Measurements from ENCODE around the gene SCAPER. TPM values are rescaled to one million over a fixed set of nuclear protein-coding genes. Genes with fewer than 3 reads are reported as not detected.
A peak's percentile ranks its signal among the peaks of the same experiment; 100 is the strongest.

Gene SCAPER
- total and polyA plus RNA-seq, 10 of the 15 experiments (the other 5 are each of a cell fraction or from before 2014, with no cell fraction given), result 1.0 to 7.7 (median 3.9) TPM

DNA sequence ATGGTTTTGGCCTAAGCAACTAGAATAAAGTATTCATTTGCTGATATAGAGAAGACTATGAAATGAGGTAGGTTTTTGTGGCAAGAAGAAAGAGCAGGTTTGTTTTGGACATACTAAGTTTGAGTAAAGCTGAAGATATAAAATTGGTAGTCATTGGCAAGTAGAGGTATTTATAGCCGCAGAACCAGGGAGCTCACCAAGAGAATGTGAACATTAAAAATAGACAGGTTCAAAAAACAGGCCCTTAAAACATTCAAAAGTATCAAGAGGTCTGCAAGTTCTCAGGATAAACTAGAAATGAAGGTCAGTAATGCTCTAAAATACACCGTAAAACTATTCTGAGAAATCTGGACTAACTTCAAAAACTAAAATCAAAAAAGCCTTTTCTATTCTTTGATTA is 240.7 kb downstream of the SCAPER start:
- Histone ChIP-seq H3K79me2 (ENCODE audit: control insufficient read depth, insufficient read depth, low read length) (no peaks in the 10 kb centered on the region), H3K27ac (ENCODE audit: control insufficient read depth, insufficient read depth) (no peak overlapping the region), H3K9ac (ENCODE audit: control insufficient read depth, insufficient read depth, low read length) (no peak overlapping the region), H3K4me2 (ENCODE audit: control insufficient read depth, insufficient read depth) (no peak overlapping the region), H3K27me3 (replicated peaks in 1 of 2; ENCODE audit: control insufficient read depth in 2 of 2, insufficient read depth in 2 of 2, low read length in 1 of 2) (no peaks in the 10 kb centered on the region), H3K4me3 (no peak overlapping the region), H2AFZ (ENCODE audit: control insufficient read depth, low read depth, low read length) (no peak overlapping the region), H3K36me3 (ENCODE audit: control insufficient read depth in 2 of 2, insufficient read depth in 2 of 2, low read length in 1 of 2) (no peaks in the 10 kb centered on the region), H4K20me1 (ENCODE audit: control insufficient read depth, insufficient read depth) (no peaks in the 10 kb centered on the region), H3K9me3 (replicated peaks; ENCODE audit: control insufficient read depth, insufficient read depth, low read length) (no peaks in the 10 kb centered on the region), H3K4me1 (ENCODE audit: control insufficient read depth, insufficient read depth, low read length) (no peaks in the 10 kb centered on the region)
- ChIA-PET POLR2A (no interaction called here), SMC1A (ENCODE audit: uncharacterized antibody, unreplicated experiment) (no interaction called here), CTCF (interaction anchor here (0.6 to 1.2 kb wide), 2 partner anchors 20 to 116 kb away, joined by 3 to 4 read pairs; no protein-coding TSS in a partner anchor), RAD21 (ENCODE audit: unreplicated experiment) (no interaction called here)
- 97% methylated on average over 2 of the region's 2 CpGs for WGBS (ENCODE audit: insufficient coverage, insufficient replicate concordance, low lambda C conversion rate, missing lambda C conversion rate)
- no TSS peak for BruUV-seq (replicated peaks)
- in situ Hi-C loops (cut with MboI), result no loop called here
- ATAC-seq (no peak), DNase-seq (ENCODE audit: low read depth, low spot score) (no peak), FAIRE-seq (no peak)
- TF ChIP-seq MTA2 (IDR thresholded peaks at IDR 0.05; ENCODE audit: low read depth) (no peak), ZNF217 (IDR thresholded peaks at IDR 0.05) (no peak), BRCA1 (IDR thresholded peaks at IDR 0.05; ENCODE audit: low read depth, low read length) (no peak), ZNF274 (IDR thresholded peaks at IDR 0.05; ENCODE audit: insufficient read depth, insufficient read length) (no peak), TAF1 (IDR thresholded peaks at IDR 0.05; ENCODE audit: borderline replicate concordance, low read depth, low read length) (no peak)
- TF ChIP-seq, protein P1, sequence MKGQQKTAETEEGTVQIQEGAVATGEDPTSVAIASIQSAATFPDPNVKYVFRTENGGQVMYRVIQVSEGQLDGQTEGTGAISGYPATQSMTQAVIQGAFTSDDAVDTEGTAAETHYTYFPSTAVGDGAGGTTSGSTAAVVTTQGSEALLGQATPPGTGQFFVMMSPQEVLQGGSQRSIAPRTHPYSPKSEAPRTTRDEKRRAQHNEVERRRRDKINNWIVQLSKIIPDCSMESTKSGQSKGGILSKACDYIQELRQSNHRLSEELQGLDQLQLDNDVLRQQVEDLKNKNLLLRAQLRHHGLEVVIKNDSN (IDR thresholded peaks at IDR 0.05; ENCODE audit: borderline replicate concordance, extremely low read length, insufficient read depth, low read depth, low read length), result no peak
- intact Hi-C loops (cut with micrococcal nuclease; ENCODE audit: unreplicated experiment), result no loop called here

DNA sequence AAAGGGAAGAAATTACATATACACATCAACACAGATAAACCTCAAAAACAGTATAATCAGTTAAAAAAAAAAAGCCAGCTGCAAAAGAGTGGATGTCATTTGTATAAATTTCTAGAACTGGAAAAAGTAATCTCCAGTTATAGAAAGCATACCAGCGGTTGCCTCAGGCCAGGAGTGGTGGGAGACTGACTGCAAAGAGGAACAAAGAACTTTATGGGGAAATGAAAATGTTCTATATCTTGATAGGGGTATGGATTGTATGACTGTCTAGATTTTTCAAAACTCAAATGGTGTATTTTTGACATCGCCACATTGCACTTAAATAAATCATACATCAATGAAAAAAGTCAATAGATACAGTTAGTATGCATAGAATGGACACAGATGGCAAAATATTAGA is 241.6 kb downstream of the SCAPER start:
- Histone ChIP-seq H4K20me1 (ENCODE audit: control insufficient read depth, insufficient read depth) (no peaks in the 10 kb centered on the region), H3K36me3 (ENCODE audit: control insufficient read depth in 2 of 2, insufficient read depth in 2 of 2, low read length in 1 of 2) (no peaks in the 10 kb centered on the region), H3K9me3 (replicated peaks; ENCODE audit: control insufficient read depth, insufficient read depth, low read length) (no peaks in the 10 kb centered on the region; the same call in 2 of the 3 replicates), H3K27ac (ENCODE audit: control insufficient read depth, insufficient read depth) (no peak overlapping the region), H2AFZ (ENCODE audit: control insufficient read depth, low read depth, low read length) (no peak overlapping the region), H3K4me1 (ENCODE audit: control insufficient read depth, insufficient read depth, low read length) (no peaks in the 10 kb centered on the region), H3K9ac (ENCODE audit: control insufficient read depth, insufficient read depth, low read length) (no peak overlapping the region), H3K4me2 (ENCODE audit: control insufficient read depth, insufficient read depth) (no peak overlapping the region), H3K4me3 (no peak overlapping the region), H3K79me2 (ENCODE audit: control insufficient read depth, insufficient read depth, low read length) (no peaks in the 10 kb centered on the region), H3K27me3 (replicated peaks in 1 of 2; ENCODE audit: control insufficient read depth in 2 of 2, insufficient read depth in 2 of 2, low read length in 1 of 2) (no peaks in the 10 kb centered on the region)
- no peak for FAIRE-seq
- POLR2A ChIA-PET, result no interaction called here
- 90% methylated on average over 2 of the region's 2 CpGs for WGBS (ENCODE audit: insufficient coverage, insufficient replicate concordance, low lambda C conversion rate, missing lambda C conversion rate)
- CTCF ChIA-PET, result interaction anchor here (0.9 kb wide), 1 partner anchor 163 kb away, joined by 3 read pairs; no protein-coding TSS in a partner anchor
- DNase-seq (ENCODE audit: low read depth, low spot score), result no peak
- no peak for ATAC-seq
- TF ChIP-seq SPI1 (IDR thresholded peaks at IDR 0.05; ENCODE audit: borderline replicate concordance, insufficient read depth, low read depth, low read length) (peak; percentile 36; the same call in 1 of the 2 replicates), HDAC6 (IDR thresholded peaks at IDR 0.05; ENCODE audit: unreplicated experiment) (no peak), ZBED1 (IDR thresholded peaks at IDR 0.05; ENCODE audit: borderline replicate concordance) (no peak)
- RAD21 ChIA-PET (ENCODE audit: unreplicated experiment), result no interaction called here
- no TSS peak for BruUV-seq (replicated peaks)
- in situ Hi-C loops (cut with MboI), result no loop called here
- intact Hi-C loops (cut with micrococcal nuclease; ENCODE audit: unreplicated experiment), result no loop called here
- SMC1A ChIA-PET (ENCODE audit: uncharacterized antibody, unreplicated experiment), result no interaction called here

Measured in GM12878 (cell line).